Stimulated activated CD8-positive, alpha-beta memory T cell treated with anti-CD3 and anti-CD28 coated beads, Interleukin-4, amount 100 ng/mL, for 48 hours (primary cell): ENCODE data around the gene ME1.
"Not testable (repeated sequence)": the region's sequence is repeated elsewhere in the genome, so short reads cannot be mapped to it uniquely, and the experiment has no call there.

Source experiments
- DNase-seq: peaks from one replicate; pipeline ENCODE4 v3.0.0-alpha.2; 2020

ME1 gene

GRCh38 chr6:83431545-83432155 is 799 bp upstream of the ME1 start:
- DNase-seq, result no peak

GRCh38 chr6:83429857-83430610 is 817 bp downstream of the ME1 start:
- DNase-seq, result no peak

DNA sequence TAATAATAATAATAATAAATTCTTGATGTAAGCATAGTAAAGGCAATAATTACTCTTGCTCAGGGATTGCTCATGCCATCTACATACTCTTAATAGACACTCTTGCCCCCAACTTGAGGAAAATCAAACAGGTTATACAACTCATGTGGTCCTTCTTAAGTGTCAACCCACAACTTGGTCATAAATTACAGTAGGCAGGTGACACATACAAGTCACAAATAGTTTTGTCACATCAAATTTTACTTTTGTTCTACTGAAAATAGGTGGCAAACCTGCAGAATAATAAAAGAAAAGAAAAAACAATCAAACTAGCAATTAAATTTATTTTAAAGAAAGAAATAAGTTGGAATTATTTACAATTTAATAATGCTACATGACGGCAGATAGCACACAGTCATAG is 1.6 kb downstream of the ME1 start:
- no peak for DNase-seq

DNA sequence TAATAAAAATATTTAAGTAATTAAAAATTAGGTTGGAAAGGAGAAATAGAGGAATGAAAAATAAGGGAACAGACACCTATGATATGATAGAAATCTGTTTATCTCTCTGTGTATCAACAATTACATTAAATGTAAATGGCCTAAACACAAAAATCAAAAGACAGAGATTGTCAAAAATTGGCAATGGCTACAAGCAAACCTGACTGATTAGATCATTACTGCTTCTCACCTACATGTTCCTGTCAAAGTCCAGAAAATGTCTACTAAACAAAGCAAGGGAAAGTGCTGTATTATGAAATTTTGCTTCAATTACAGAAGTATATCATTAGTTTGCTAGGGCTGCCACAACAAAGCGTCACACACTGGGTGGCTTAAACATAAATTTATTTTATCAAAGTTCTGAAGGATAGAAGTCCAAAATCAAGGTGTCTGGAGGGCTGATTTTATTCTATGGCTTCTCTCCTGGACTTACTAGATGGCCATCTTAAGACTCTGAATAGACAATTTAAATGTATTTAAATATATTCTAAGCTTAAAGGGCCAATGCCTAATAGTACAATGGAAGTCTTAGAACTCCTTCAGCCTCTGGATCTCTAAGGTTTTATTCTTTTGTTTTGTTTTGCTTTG is 6.3 kb downstream of the ME1 start:
- DNase-seq, result no peak

- DNase-seq, result no peak
Observed at GRCh38 chr6:83417880-83418663, 12.8 kb downstream of the ME1 start.

DNA sequence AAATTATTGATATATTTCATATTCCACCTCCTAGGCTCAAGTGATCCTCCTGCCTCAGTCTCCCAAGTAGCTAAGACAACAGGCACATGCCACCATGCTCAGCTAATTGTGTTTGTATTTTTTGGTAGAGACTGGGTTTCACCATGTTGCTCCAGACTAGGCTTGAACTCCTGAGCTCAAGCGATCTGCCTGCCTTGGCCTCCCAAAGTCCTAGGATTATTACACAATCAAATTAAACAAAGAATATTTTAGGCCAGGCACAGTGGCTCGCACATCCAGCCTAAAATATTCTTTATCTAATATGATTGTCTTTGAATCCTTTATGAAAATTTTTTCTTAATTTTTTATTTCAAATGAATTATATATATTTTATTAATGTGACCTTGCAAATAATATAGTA is 17.8 kb downstream of the ME1 start:
- no peak for DNase-seq

DNA sequence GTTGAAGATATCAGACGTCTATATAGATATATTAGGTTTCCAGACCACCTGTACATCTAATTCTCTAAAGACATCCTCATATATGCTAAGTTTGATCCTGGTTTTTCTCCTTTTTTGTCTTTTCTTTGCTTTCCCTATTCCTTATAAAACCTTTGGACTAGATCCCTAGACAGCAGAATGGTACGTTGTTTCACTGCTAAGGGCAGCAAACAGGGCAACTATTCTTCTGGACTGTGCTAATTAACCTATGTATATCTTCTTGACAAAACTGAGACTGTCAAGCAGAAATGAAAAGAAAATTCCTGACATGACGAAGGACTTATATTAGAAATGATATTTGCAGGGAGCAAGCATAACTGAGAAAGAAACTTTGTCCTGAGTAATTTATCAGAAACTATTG is 19.1 kb downstream of the ME1 start:
- DNase-seq, result no peak

DNA sequence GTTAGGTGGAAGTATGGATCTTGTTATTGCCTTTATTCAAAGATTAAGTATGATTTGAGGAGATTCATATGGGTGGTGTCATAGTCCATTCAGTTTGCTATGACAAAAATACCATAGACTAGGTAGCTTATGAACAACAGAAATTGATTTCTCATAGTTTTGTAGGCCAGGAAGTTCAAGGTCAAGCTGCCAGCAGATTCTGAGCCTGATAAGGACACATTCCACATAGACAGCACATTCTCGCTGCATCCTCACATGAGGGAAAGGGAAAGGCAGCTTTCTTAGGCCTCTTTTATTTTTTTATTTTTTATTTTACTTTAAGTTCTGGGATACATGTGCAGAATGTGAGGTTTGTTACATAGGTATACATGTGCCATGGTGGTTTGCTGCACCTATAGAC is 27.7 kb downstream of the ME1 start:
- DNase-seq, result no peak

DNA sequence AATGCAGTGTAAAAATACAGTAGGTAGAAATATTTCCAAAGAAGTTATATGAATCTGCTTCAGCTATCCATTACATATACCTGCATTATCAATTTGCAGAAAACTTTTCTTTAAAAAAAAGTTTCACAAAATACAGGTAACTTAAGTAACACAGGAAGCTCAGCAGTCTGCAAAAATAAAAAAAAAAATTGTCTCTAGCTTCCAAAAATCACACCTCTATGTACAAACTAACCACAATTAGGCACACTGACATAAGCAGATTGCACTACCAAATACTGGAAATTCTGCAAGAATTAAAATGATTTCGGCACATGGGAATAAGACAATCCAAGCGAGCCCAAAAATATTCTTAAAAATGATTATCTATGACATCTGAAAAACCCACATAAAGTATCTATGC is 41.2 kb downstream of the ME1 start:
- DNase-seq, result no peak

GRCh38 chr6:83385473-83385872 is 45.4 kb downstream of the ME1 start:
- no peak for DNase-seq

DNA sequence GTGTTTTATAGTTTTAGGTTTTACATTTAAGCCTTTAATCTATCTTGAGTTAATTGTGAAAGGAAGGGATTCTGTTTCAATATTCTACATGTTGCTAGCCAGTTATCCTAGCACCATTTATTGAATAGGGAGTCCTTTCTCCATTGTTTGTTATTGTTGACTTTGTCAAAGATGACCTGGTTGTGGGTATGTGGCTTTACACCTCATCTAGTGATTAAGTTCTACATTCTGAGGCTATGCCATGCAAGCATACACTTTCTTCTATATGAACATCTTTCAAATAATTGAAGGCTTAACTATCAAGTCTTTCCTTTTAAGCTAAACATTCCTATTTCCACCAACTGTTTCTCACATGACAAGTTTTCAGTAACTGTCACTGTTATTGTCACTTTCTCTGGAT is 46.1 kb downstream of the ME1 start:
- DNase-seq, result no peak

DNA sequence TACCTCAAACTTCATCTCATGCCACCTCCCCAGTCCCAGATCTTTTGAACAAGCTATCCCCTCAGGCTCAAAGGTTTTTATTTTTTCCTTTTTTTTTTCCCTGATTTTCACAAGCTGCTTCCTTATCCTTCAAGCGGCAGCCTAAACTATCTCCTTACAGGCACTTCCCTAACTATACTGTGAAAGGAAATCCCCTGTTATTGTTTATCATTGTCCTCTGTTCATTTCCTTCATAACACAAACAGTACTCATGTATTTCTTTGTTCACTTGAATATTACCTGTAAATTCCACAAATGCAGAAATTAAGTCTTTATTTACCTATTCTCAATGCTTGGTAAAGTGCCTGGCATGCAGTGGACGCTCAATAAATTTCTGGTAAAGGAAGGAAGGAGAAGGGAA is 48.9 kb downstream of the ME1 start:
- no peak for DNase-seq

DNA sequence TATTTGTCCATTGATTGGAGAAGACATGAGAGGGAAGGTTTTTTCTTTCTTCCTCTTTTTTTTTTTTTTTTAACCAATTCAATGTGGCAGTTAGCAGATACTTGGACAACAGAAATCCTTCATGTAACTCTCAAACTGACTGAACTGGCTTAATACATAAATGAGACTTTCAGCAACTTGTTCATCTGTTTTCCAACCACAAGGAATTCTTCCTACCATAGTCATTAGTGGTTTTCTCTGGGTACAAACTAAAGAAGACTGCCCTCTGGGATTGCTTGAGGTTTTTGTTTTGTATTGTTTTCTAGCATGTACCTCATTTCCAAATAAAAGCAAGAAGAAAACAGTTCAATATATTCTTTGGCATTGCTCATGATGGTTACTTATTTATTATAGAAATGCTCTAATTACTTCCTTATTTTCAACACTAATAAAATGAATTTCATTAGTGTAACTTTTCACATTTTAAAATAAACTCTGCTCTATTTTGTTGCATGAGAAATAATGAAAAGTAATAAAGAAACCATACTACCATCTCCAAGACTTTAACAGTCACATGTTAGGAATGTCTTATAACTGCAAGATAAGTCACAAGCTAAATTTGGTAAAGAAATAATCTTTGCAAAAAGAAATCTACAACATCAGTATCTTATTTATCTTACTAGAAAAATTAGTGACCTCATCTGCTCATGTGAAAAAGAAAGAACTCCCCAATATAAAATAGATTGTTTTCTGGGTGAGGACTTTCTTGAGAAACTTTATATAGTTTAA is 52.0 kb downstream of the ME1 start:
- DNase-seq, result no peak

DNA sequence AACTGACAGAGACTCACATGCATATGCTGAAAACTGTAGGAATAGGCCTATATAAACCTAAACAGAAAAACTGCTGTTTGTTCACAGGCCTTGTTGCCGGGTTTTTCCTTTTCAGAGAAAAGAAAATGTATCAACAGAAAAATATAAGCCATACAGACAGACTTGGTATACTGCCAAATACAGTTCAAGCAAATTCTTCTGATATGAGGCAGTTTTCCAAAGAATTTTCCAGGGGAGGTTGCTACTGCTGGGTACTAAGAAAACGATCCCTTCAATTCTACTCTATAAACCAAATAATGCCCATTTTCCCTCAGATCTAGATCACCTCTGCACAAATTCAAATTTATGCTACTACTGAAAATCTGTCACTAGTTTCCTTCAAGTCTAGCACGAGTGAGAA is 59.4 kb downstream of the ME1 start:
- DNase-seq, result no peak

GRCh38 chr6:83370567-83370966 is 60.3 kb downstream of the ME1 start:
- DNase-seq, result no peak

GRCh38 chr6:83369692-83370091 is 61.2 kb downstream of the ME1 start:
- DNase-seq, result no peak

GRCh38 chr6:83368577-83368976 is 62.3 kb downstream of the ME1 start:
- no peak for DNase-seq

- no peak for DNase-seq
Observed at GRCh38 chr6:83367104-83367503, 63.7 kb downstream of the ME1 start.

DNA sequence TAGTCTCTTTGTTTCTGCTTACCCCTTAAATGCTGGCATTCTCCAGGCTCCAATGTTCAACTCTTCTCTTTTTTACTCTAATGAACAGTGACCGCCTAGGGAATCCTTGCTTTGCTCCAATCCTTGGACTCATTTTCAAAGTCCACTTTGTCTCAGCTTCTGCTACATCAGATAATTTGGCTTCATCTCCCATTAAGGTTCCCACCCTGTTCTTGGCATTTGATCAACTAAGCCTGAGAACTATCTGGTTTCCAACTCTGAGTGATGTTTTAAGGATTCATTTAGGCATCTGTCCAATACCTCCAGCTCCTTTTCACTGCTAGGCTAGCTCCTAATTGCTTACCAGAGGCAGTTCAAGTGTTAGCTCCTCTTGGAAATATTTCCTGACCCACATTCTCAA is 64.9 kb downstream of the ME1 start:
- DNase-seq, result no peak

- DNase-seq, result not testable (repeated sequence)
Observed at GRCh38 chr6:83362349-83362748, 68.5 kb downstream of the ME1 start.

GRCh38 chr6:83359638-83360037 is 71.2 kb downstream of the ME1 start:
- no peak for DNase-seq

DNA sequence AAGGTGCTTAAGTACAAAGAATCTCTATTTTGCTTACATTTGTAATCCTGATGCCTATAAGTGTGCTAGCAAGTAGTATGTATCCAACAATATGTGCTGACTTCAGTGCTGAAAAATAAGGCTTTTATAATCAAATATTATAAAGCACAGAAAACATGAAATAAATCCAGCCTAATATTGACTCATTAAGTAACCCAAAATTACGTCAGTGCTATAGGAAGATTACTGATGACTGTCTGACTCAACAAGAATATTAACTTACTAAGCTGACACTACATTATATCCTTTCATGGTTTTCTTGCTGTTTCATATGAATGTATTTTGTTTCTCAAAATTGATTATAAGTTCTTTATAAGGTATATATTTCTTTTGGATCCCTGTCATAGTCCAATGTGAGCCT is 76.1 kb downstream of the ME1 start:
- DNase-seq, result no peak
